NCI-H2107 treated with DMSO at 0.1 percent for 48 hours (cell line): Measurements from ENCODE around the gene KRTAP5-8.
"Not testable (repeated sequence)": the region's sequence is repeated elsewhere in the genome, so short reads cannot be mapped to it uniquely, and the experiment has no call there.

Experiments used
- DNase-seq: peaks from one replicate; lab custom pipeline; 2025; ENCODE audit not compliant: unreplicated experiment; lab: John Stamatoyannopoulos, UW

KRTAP5-8 gene

GRCh38 chr11:71537977-71538665 is at the start of gene KRTAP5-8:
KRTAP5-8 (plus strand) TSS chr11:71538025; CDS start chr11:71538056, 31 bp downstream.
- not testable (repeated sequence) for DNase-seq

GRCh38 chr11:71488681-71489270 is 49.0 kb upstream of the KRTAP5-8 start:
- DNase-seq, result no peak

- no peak for DNase-seq
Observed at GRCh38 chr11:71489311-71490043, 48.3 kb upstream of the KRTAP5-8 start.

GRCh38 chr11:71490044-71490730 is 47.6 kb upstream of the KRTAP5-8 start:
- DNase-seq, result no peak

GRCh38 chr11:71490731-71491390 is 47.0 kb upstream of the KRTAP5-8 start:
- no peak for DNase-seq

- DNase-seq, result no peak
Observed at GRCh38 chr11:71491531-71491930, 46.3 kb upstream of the KRTAP5-8 start.

- no peak for DNase-seq
Observed at GRCh38 chr11:71491940-71492339, 45.9 kb upstream of the KRTAP5-8 start.

- no peak for DNase-seq
Observed at GRCh38 chr11:71495286-71496230, 42.3 kb upstream of the KRTAP5-8 start.

GRCh38 chr11:71496421-71496820 is 41.4 kb upstream of the KRTAP5-8 start:
- no peak for DNase-seq

GRCh38 chr11:71498091-71498490 is 39.7 kb upstream of the KRTAP5-8 start:
- DNase-seq, result no peak

- DNase-seq, result no peak
Observed at GRCh38 chr11:71499125-71499524, 38.7 kb upstream of the KRTAP5-8 start.

GRCh38 chr11:71499546-71499945 is 38.3 kb upstream of the KRTAP5-8 start:
- DNase-seq, result no peak

- no peak for DNase-seq
Observed at GRCh38 chr11:71500601-71501021, 37.2 kb upstream of the KRTAP5-8 start.

- DNase-seq, result no peak
Observed at GRCh38 chr11:71501071-71501985, 36.5 kb upstream of the KRTAP5-8 start.

- DNase-seq, result no peak
Observed at GRCh38 chr11:71502026-71502425, 35.8 kb upstream of the KRTAP5-8 start.

GRCh38 chr11:71502871-71503435 is 34.9 kb upstream of the KRTAP5-8 start:
- DNase-seq, result no peak

- no peak for DNase-seq
Observed at GRCh38 chr11:71504531-71504930, 33.3 kb upstream of the KRTAP5-8 start.

- DNase-seq, result no peak
Observed at GRCh38 chr11:71505001-71505400, 32.8 kb upstream of the KRTAP5-8 start.
